GM18867 (cell line): ENCODE measurements around the gene THSD8.

Experiments
- ATAC-seq: cut with Tn5 transposase; IDR thresholded peaks from one replicate; pipeline ENCODE4 v1.9.1; 2021; ENCODE audit warnings: mild to moderate bottlenecking, moderate library complexity; ENCODE audit not compliant: unreplicated experiment

Gene THSD8

GRCh38 chr19:12847159-12848139, 45.6 kb downstream of the THSD8 start:
- peak; percentile 65 for ATAC-seq
